ENCODE results near the gene MACROD2.
"Not testable (repeated sequence)": the region's sequence is repeated elsewhere in the genome, so short reads cannot be mapped to it uniquely, and the experiment has no call there.

Gene MACROD2

GRCh38 chr20:14972690-14973089, 977.4 kb downstream of the MACROD2 start:
- no peaks in the 10 kb centered on the region for H3K4me1 ChIP-seq
- DNase-seq = no peak
- H3K9me3 ChIP-seq = no peaks in the 10 kb centered on the region
- no peaks in the 10 kb centered on the region for H3K27me3 ChIP-seq
- H3K36me3 ChIP-seq = no peaks in the 10 kb centered on the region
- TF ChIP-seq CTCF (IDR thresholded peaks at IDR 0.05; ENCODE audit: low read depth, low read length) = no peak
- no peak overlapping the region for H3K4me3 ChIP-seq (ENCODE audit: low read depth, low read length)

GRCh38 chr20:14979453-14979986, 984.2 kb downstream of the MACROD2 start:
- no peaks in the 10 kb centered on the region for H3K36me3 ChIP-seq
- no peaks in the 10 kb centered on the region for H3K9me3 ChIP-seq
- H3K4me3 ChIP-seq (ENCODE audit: low read depth, low read length) = no peak overlapping the region
- no peak for TF ChIP-seq CTCF (IDR thresholded peaks at IDR 0.05; ENCODE audit: low read depth, low read length)
- no peaks in the 10 kb centered on the region for H3K27me3 ChIP-seq
- no peak for DNase-seq
- H3K4me1 ChIP-seq = no peaks in the 10 kb centered on the region

GRCh38 chr20:14981486-14981885, 986.2 kb downstream of the MACROD2 start:
- not testable (repeated sequence) for H3K4me3 ChIP-seq (ENCODE audit: low read depth, low read length); H3K9me3 ChIP-seq; H3K36me3 ChIP-seq; DNase-seq; H3K27me3 ChIP-seq; H3K4me1 ChIP-seq

GRCh38 chr20:14982324-14982723, 987.0 kb downstream of the MACROD2 start:
- H3K36me3 ChIP-seq; H3K27me3 ChIP-seq; H3K9me3 ChIP-seq; DNase-seq; H3K4me1 ChIP-seq; H3K4me3 ChIP-seq (ENCODE audit: low read depth, low read length): not testable (repeated sequence)

GRCh38 chr20:14984305-14984704, 989.0 kb downstream of the MACROD2 start:
- H3K36me3 ChIP-seq = no peaks in the 10 kb centered on the region
- no peaks in the 10 kb centered on the region for H3K9me3 ChIP-seq
- no peaks in the 10 kb centered on the region for H3K4me1 ChIP-seq
- TF ChIP-seq CTCF (IDR thresholded peaks at IDR 0.05; ENCODE audit: low read depth, low read length) = no peak
- DNase-seq = no peak
- H3K27me3 ChIP-seq = no peaks in the 10 kb centered on the region
- H3K4me3 ChIP-seq (ENCODE audit: low read depth, low read length) = no peak overlapping the region

- Histone ChIP-seq H3K9me3 (no peaks in the 10 kb centered on the region), H3K36me3 (no peaks in the 10 kb centered on the region), H3K4me3 (ENCODE audit: low read depth, low read length) (no peak overlapping the region), H3K4me1 (no peaks in the 10 kb centered on the region), H3K27me3 (no peaks in the 10 kb centered on the region)
- no peak for TF ChIP-seq CTCF (IDR thresholded peaks at IDR 0.05; ENCODE audit: low read depth, low read length)
- no peak for DNase-seq
These were observed 989.7 kb downstream of the MACROD2 start for GRCh38 chr20:14984768-14985622.

- H3K4me3 ChIP-seq (ENCODE audit: low read depth, low read length) = no peak overlapping the region
- DNase-seq = no peak
These were observed 990.8 kb downstream of the MACROD2 start for GRCh38 chr20:14986026-14986655.

More at GRCh38 chr20:14986026-14986655, 990.8 kb downstream of the MACROD2 start:
- H3K27me3 ChIP-seq = no peaks in the 10 kb centered on the region
- H3K9me3 ChIP-seq = no peaks in the 10 kb centered on the region
- H3K4me1 ChIP-seq = no peaks in the 10 kb centered on the region
- H3K36me3 ChIP-seq = no peaks in the 10 kb centered on the region
- no peak for TF ChIP-seq CTCF (IDR thresholded peaks at IDR 0.05; ENCODE audit: low read depth, low read length)
